ENCODE data around the gene FARS2.

The FARS2 gene

GRCh38 chr6:5331845-5332442 lies 70.6 kb downstream of the FARS2 start:
- no peak for DNase-seq

- no peak for DNase-seq
Measured at GRCh38 chr6:5333658-5334057, 72.3 kb downstream of the FARS2 start.

GRCh38 chr6:5334341-5334740 lies 73.0 kb downstream of the FARS2 start:
- DNase-seq: no peak

GRCh38 chr6:5335020-5335419 lies 73.7 kb downstream of the FARS2 start:
- no peak for DNase-seq

GRCh38 chr6:5337573-5337972 lies 76.3 kb downstream of the FARS2 start:
- no peak for DNase-seq

GRCh38 chr6:5338177-5338960 lies 77.1 kb downstream of the FARS2 start:
- DNase-seq: no peak

GRCh38 chr6:5339786-5340185 lies 78.5 kb downstream of the FARS2 start:
- DNase-seq: no peak

GRCh38 chr6:5341845-5342244 lies 80.5 kb downstream of the FARS2 start:
- DNase-seq: no peak

- DNase-seq: no peak
Measured at GRCh38 chr6:5343998-5344397, 82.7 kb downstream of the FARS2 start.

GRCh38 chr6:5345324-5345723 lies 84.0 kb downstream of the FARS2 start:
- no peak for DNase-seq

- DNase-seq: no peak
Measured at GRCh38 chr6:5351552-5352210, 90.4 kb downstream of the FARS2 start.

- no peak for DNase-seq
Measured at GRCh38 chr6:5353971-5354370, 92.7 kb downstream of the FARS2 start.

- DNase-seq: no peak
Measured at GRCh38 chr6:5357486-5357885, 96.2 kb downstream of the FARS2 start.

- no peak for DNase-seq
Measured at GRCh38 chr6:5359417-5359816, 98.1 kb downstream of the FARS2 start.

- DNase-seq: no peak
Measured at GRCh38 chr6:5361396-5361795, 100.1 kb downstream of the FARS2 start.

GRCh38 chr6:5365436-5366195 lies 104.3 kb downstream of the FARS2 start:
- DNase-seq: no peak

- DNase-seq: no peak
Measured at GRCh38 chr6:5366941-5367340, 105.6 kb downstream of the FARS2 start.

- DNase-seq: no peak
Measured at GRCh38 chr6:5367510-5367909, 106.2 kb downstream of the FARS2 start.

- no peak for DNase-seq
Measured at GRCh38 chr6:5373430-5373829, 112.1 kb downstream of the FARS2 start.

GRCh38 chr6:5378331-5378730 lies 117.0 kb downstream of the FARS2 start:
- DNase-seq: no peak

GRCh38 chr6:5379647-5380242 lies 118.4 kb downstream of the FARS2 start:
- no peak for DNase-seq

- no peak for DNase-seq
Measured at GRCh38 chr6:5383856-5384255, 122.5 kb downstream of the FARS2 start.

GRCh38 chr6:5384276-5384675 lies 123.0 kb downstream of the FARS2 start:
- DNase-seq: no peak
